Muscle of leg (tissue), 11 donors: ENCODE results near the gene ARHGDIG. TPM values are rescaled to one million over a fixed set of nuclear protein-coding genes. Genes with fewer than 3 reads are reported as not detected.

Experiments used
- DNase-seq: peaks from one replicate; pipeline ENCODE4 v3.0.0; 2013
- H3K27ac ChIP-seq: one replicate; pipeline ENCODE4 v1.5.1; 2013; ENCODE audit warnings: mild to moderate bottlenecking, low read length, control low read depth
- H3K27me3 ChIP-seq: one replicate; pipeline ENCODE4 v1.6.1; 2013; ENCODE audit warnings: low read length; ENCODE audit not compliant: control insufficient read depth, insufficient read depth
- H3K36me3 ChIP-seq: one replicate; pipeline ENCODE4 v1.6.1; 2013; ENCODE audit warnings: low read length; ENCODE audit not compliant: control insufficient read depth, insufficient read depth
- H3K4me1 ChIP-seq: one replicate; pipeline ENCODE4 v1.6.1; 2013; ENCODE audit warnings: low read length; ENCODE audit not compliant: control insufficient read depth, insufficient read depth
- H3K4me3 ChIP-seq: one replicate; pipeline ENCODE4 v1.5.1; 2013; ENCODE audit warnings: low read length, control low read depth
- H3K9me3 ChIP-seq: replicated peaks from 2 replicates; pipeline ENCODE4 v1.6.1; 2013; ENCODE audit warnings: low read depth, low read length; ENCODE audit not compliant: control insufficient read depth
- WGBS: methylation state at CpG from one replicate; pipeline ENCODE4 v1.1.5; 2013; ENCODE audit warnings: missing lambda C conversion rate; ENCODE audit not compliant: insufficient coverage; 5-methylcytosine and 5-hydroxymethylcytosine counted together
- polyA plus RNA-seq, 8 donors: library from polyadenylated mRNA; unstranded; fragments of 120-200 nt; gene quantifications; one replicate each; pipeline versions ENCODE4 v1.2.1 to v1.2.3, GENCODE V29; 2013; ENCODE audit warnings: inconsistent platforms in 1 of 8, low replicate concordance in 1 of 8; ENCODE audit not compliant: insufficient read length in 8 of 8, insufficient read depth in 1 of 8
- total RNA-seq: library from RNA; stranded (reverse); fragments of 120-200 nt; gene quantifications from one replicate; pipeline ENCODE4 v1.2.4, GENCODE V29; 2013

ARHGDIG gene
- total and polyA plus RNA-seq, 9 donors, result 0.30 to 2.4 (median 0.66) TPM

DNA sequence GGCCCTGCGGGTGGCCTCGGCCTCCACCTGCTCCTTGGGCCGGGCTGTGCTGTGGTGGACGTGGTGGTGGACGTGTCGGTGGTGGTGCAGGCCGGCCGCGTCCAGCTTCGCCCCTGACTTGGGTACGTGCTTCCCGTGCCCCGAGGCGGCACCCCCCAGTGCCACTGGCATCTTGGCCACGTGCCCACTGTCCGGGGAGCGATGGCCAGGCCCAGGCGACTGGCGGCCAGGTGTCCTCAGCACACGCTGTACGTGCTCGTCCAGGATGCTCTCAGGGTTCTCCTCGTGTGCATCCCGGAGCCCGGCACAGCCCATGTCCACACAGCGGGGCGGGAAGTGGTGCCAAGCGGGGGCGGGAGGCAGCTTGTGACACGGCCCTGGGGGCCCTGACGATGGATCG, 17.4 kb downstream of the ARHGDIG start:
- H3K36me3 ChIP-seq, result peaks cover 59% of the 10 kb centered on the region
- no peak overlapping the region for H3K27ac ChIP-seq
- no peaks in the 10 kb centered on the region for H3K9me3 ChIP-seq
- H3K27me3 ChIP-seq, result no peaks in the 10 kb centered on the region
- no peak for DNase-seq
- 91% methylated on average over 27 of the region's 32 CpGs for WGBS
- H3K4me1 ChIP-seq, result no peaks in the 10 kb centered on the region
- H3K4me3 ChIP-seq, result no peak overlapping the region

- 100% methylated on average over 1 of the region's 6 CpGs for WGBS
- Histone ChIP-seq H3K36me3 (peaks cover 62% of the 10 kb centered on the region), H3K9me3 (no peaks in the 10 kb centered on the region), H3K4me3 (no peak overlapping the region), H3K27ac (no peak overlapping the region), H3K4me1 (no peaks in the 10 kb centered on the region), H3K27me3 (no peaks in the 10 kb centered on the region)
- no peak for DNase-seq
Measured at GRCh38 chr16:301235-301634, 20.8 kb downstream of the ARHGDIG start.

DNA sequence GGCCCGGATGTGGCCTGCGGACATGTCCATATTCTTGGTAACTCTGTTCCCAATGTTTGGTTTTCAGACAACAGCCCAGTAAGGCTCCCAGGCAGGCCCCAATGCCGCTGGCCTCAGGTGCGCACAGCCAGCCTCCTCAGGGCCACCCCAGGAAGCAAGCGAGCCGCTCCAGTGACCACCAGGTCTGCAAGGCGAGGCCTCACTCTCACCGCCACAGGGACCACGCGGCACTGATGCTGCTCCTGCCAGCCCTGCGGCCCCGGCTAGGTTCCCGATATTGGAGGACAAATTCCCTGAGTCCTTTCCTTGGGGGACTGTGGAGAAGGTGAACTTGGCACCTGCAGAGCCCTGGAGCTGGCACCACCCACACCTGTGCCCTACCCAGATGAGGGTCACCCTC, 21.6 kb downstream of the ARHGDIG start:
- Histone ChIP-seq H3K36me3 (peaks cover 59% of the 10 kb centered on the region), H3K4me3 (no peak overlapping the region), H3K4me1 (no peaks in the 10 kb centered on the region), H3K9me3 (no peaks in the 10 kb centered on the region), H3K27ac (no peak overlapping the region), H3K27me3 (no peaks in the 10 kb centered on the region)
- 95% methylated on average over 13 of the region's 13 CpGs for WGBS
- DNase-seq, result no peak

- Histone ChIP-seq H3K4me1 (no peaks in the 10 kb centered on the region), H3K27me3 (no peaks in the 10 kb centered on the region), H3K4me3 (no peak overlapping the region), H3K36me3 (peaks cover 53% of the 10 kb centered on the region), H3K9me3 (no peaks in the 10 kb centered on the region), H3K27ac (no peak overlapping the region)
- 85% methylated on average over 37 of the region's 43 CpGs for WGBS
- DNase-seq, result no peak
Measured at GRCh38 chr16:303760-304505, 23.5 kb downstream of the ARHGDIG start.

- H3K27me3 ChIP-seq, result no peaks in the 10 kb centered on the region
Measured at GRCh38 chr16:305916-306626, 25.7 kb downstream of the ARHGDIG start.

GRCh38 chr16:306911-307370, 26.6 kb downstream of the ARHGDIG start:
- peaks cover 61% of the 10 kb centered on the region for H3K36me3 ChIP-seq
- 72% methylated on average over 15 of the region's 17 CpGs for WGBS
- no peak for DNase-seq
- H3K27me3 ChIP-seq, result no peaks in the 10 kb centered on the region
- no peaks in the 10 kb centered on the region for H3K4me1 ChIP-seq
- H3K4me3 ChIP-seq, result no peak overlapping the region
- no peaks in the 10 kb centered on the region for H3K9me3 ChIP-seq
- no peak overlapping the region for H3K27ac ChIP-seq

More at GRCh38 chr16:305916-306626, 25.7 kb downstream of the ARHGDIG start:
- no peaks in the 10 kb centered on the region for H3K9me3 ChIP-seq
- WGBS, result 70% methylated on average over 9 of the region's 19 CpGs
- H3K4me1 ChIP-seq, result no peaks in the 10 kb centered on the region
- no peak for DNase-seq
- H3K36me3 ChIP-seq, result peaks cover 60% of the 10 kb centered on the region
- H3K4me3 ChIP-seq, result no peak overlapping the region
- no peak overlapping the region for H3K27ac ChIP-seq

DNA sequence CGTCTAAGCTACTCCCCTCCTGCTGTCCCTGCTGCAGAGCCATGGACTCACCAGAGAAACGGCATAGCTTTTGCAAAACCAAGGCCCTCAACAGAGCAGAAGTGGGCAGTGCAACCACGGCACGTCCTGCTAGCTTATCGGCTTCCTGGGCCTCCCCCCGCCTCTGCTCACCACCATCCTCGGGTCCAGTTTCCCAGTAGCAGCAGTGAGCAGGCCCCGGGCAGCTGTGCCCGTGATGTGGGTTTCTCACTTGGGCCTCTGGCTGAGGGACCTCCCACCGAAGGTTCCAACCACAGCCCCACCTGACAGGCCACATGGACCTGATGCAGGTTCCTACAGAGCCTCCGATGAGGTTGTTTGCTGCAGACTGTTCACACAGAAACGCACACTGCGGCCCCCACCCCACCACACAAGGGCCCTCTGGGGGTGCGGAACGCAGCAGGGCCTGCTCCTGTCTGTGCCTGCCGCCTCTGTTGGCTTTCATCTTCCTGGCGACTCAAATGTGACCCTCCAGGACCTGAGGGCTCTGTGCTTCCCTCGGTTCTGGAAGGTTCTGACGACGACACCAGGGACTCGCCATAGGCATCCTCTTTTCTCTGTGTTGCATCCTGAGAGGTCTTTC, 27.4 kb downstream of the ARHGDIG start:
- H3K9me3 ChIP-seq, result no peaks in the 10 kb centered on the region
- no peaks in the 10 kb centered on the region for H3K4me1 ChIP-seq
- DNase-seq, result no peak
- H3K27me3 ChIP-seq, result no peaks in the 10 kb centered on the region
- H3K27ac ChIP-seq, result no peak overlapping the region
- H3K36me3 ChIP-seq, result peaks cover 61% of the 10 kb centered on the region
- WGBS, result 81% methylated on average over 18 of the region's 21 CpGs
- H3K4me3 ChIP-seq, result no peak overlapping the region

- H3K36me3 ChIP-seq, result peaks cover 64% of the 10 kb centered on the region
- H3K27ac ChIP-seq, result no peak overlapping the region
- no peak overlapping the region for H3K4me3 ChIP-seq
- no peak for DNase-seq
- H3K27me3 ChIP-seq, result no peaks in the 10 kb centered on the region
- WGBS, result 81% methylated on average over 6 of the region's 7 CpGs
- no peaks in the 10 kb centered on the region for H3K9me3 ChIP-seq
- no peaks in the 10 kb centered on the region for H3K4me1 ChIP-seq
Measured at GRCh38 chr16:309476-309875, 29.1 kb downstream of the ARHGDIG start.

- H3K4me3 ChIP-seq, result no peak overlapping the region
- H3K4me1 ChIP-seq, result no peaks in the 10 kb centered on the region
- no peaks in the 10 kb centered on the region for H3K9me3 ChIP-seq
- WGBS, result 97% methylated on average over 15 of the region's 15 CpGs
- H3K36me3 ChIP-seq, result peaks cover 55% of the 10 kb centered on the region
- no peak overlapping the region for H3K27ac ChIP-seq
- DNase-seq, result no peak
- no peaks in the 10 kb centered on the region for H3K27me3 ChIP-seq
Measured at GRCh38 chr16:311725-312124, 31.3 kb downstream of the ARHGDIG start.

- WGBS, result 90% methylated on average over 15 of the region's 16 CpGs
Measured at GRCh38 chr16:314351-314750, 34.0 kb downstream of the ARHGDIG start.

More at GRCh38 chr16:314351-314750, 34.0 kb downstream of the ARHGDIG start:
- Histone ChIP-seq H3K27me3 (no peaks in the 10 kb centered on the region), H3K4me1 (peaks cover 3% of the 10 kb centered on the region), H3K27ac (no peak overlapping the region), H3K4me3 (no peak overlapping the region), H3K9me3 (no peaks in the 10 kb centered on the region), H3K36me3 (peaks cover 55% of the 10 kb centered on the region)
- DNase-seq, result no peak
